B cell (primary cell): ENCODE results near the gene TBC1D20.

Source experiments
- CTCF ChIP-seq: fragments of 200-600 bp; IDR thresholded peaks from one replicate; pipeline ENCODE4 v1.8.0; 2022; ENCODE audit warnings: antibody characterized with exemption, mild to moderate bottlenecking
- EZH2 ChIP-seq: IDR thresholded peaks from 2 replicates; pipeline ENCODE4 v1.6.1; 2012; ENCODE audit warnings: borderline replicate concordance, low read depth, mild to moderate bottlenecking, moderate library complexity, low read length; ENCODE audit not compliant: insufficient read depth, poor library complexity, severe bottlenecking

GRCh38 chr20:472889-473292, 10.6 kb upstream of the TBC1D20 start:
- no peak for TF ChIP-seq CTCF
- no peak for TF ChIP-seq EZH2
